PC-3 (cell line): ENCODE results near the gene ARHGAP28. TPM values are rescaled to one million over a fixed set of nuclear protein-coding genes. Genes with fewer than 3 reads are reported as not detected.
A peak's percentile ranks its signal among the peaks of the same experiment; 100 is the strongest.

Experiments
- ATAC-seq: fragments of 200-7000 bp; cut with Tn5 transposase; 2 replicates; pipeline ENCODE4 v1.9.1; 2020; ENCODE audit warnings: mild to moderate bottlenecking, moderate library complexity
- BruUV-seq: library from RNA; stranded (reverse); fragments of 400-500 nt; replicated peaks from 2 replicates; lab custom pipeline; 2021; lab: Mats Ljungman, UMichigan
- CTCF ChIA-PET: fragments of 300-600 bp; sonication (Branson Sonifier 250); formaldehyde crosslinking; loops from one replicate; lab custom pipeline; 2022; ENCODE audit warnings: antibody characterized with exemption; lab: Charles Lee
- POLR2A ChIA-PET: fragments of 300-600 bp; sonication (Branson Sonifier 250); formaldehyde crosslinking; loops from one replicate; lab custom pipeline; 2022; ENCODE audit warnings: antibody characterized with exemption; ENCODE audit not compliant: unreplicated experiment; lab: Charles Lee
- DNase-seq: peaks from one replicate; pipeline ENCODE4 v3.0.0-alpha.2; 2015
- H2AFZ ChIP-seq: fragments of 300-600 bp; sonication (generic); 2 replicates; pipeline ENCODE4 v1.6.0; 2016; ENCODE audit warnings: antibody characterized with exemption, low read length
- H3F3A ChIP-seq: fragments of 300-600 bp; sonication (generic); one replicate; pipeline ENCODE4 v1.6.0; 2017; ENCODE audit warnings: antibody characterized with exemption, low read length, control low read depth, mild to moderate bottlenecking; ENCODE audit not compliant: unreplicated experiment
- H3K27ac ChIP-seq: fragments of 300-600 bp; sonication (generic); 2 replicates; pipeline ENCODE4 v1.5.1; 2016; ENCODE audit warnings: mild to moderate bottlenecking, low read length
- H3K27me3 ChIP-seq: fragments of 300-600 bp; sonication (generic); 2 replicates; pipeline ENCODE4 v1.6.1; 2016; ENCODE audit warnings: low read length, mixed read lengths
- H3K36me3 ChIP-seq: fragments of 300-600 bp; sonication (generic); 2 replicates; pipeline ENCODE4 v1.6.1; 2016; ENCODE audit warnings: low read depth, mixed run types, low read length, mixed read lengths
- H3K4me1 ChIP-seq: fragments of 300-600 bp; sonication (generic); 2 replicates; pipeline ENCODE4 v1.5.1; 2016; ENCODE audit warnings: low read length; ENCODE audit not compliant: insufficient read depth
- H3K4me2 ChIP-seq: fragments of 300-600 bp; sonication (generic); 2 replicates; pipeline ENCODE4 v1.6.0; 2016; ENCODE audit warnings: low read length
- H3K4me3 ChIP-seq: fragments of 300-600 bp; sonication (generic); 2 replicates; pipeline ENCODE4 v1.5.1; 2016; ENCODE audit warnings: mild to moderate bottlenecking, low read length, mixed read lengths
- H3K79me2 ChIP-seq: fragments of 300-600 bp; sonication (generic); 2 replicates; pipeline ENCODE4 v1.6.1; 2017; ENCODE audit warnings: low read length, mixed read lengths
- H3K9ac ChIP-seq: fragments of 300-600 bp; sonication (generic); 2 replicates; pipeline ENCODE4 v1.6.0; 2016; ENCODE audit warnings: mild to moderate bottlenecking, low read length
- H3K9me2 ChIP-seq: fragments of 300-600 bp; sonication (generic); replicated peaks from 2 replicates; pipeline ENCODE4 v1.6.1; 2016; ENCODE audit warnings: mixed run types, low read length, mixed read lengths
- H3K9me3 ChIP-seq: fragments of 300-600 bp; sonication (generic); 2 replicates; pipeline ENCODE4 v1.6.1; 2016; ENCODE audit warnings: low read length, mixed read lengths
- H4K20me1 ChIP-seq: fragments of 300-600 bp; sonication (generic); 2 replicates; pipeline ENCODE4 v1.6.1; 2016; ENCODE audit warnings: low read length, mixed read lengths
- EZH2 ChIP-seq: fragments of 300-600 bp; sonication (generic); IDR thresholded peaks from one replicate; pipeline ENCODE4 v1.6.1; 2017; ENCODE audit warnings: antibody characterized with exemption, mild to moderate bottlenecking, low read length; ENCODE audit not compliant: unreplicated experiment
- EZH2phosphoT487 ChIP-seq: fragments of 300-600 bp; sonication (generic); IDR thresholded peaks from 2 replicates; pipeline ENCODE4 v1.6.1; 2018; ENCODE audit warnings: mild to moderate bottlenecking, antibody characterized with exemption, low read length, borderline replicate concordance
- intact Hi-C: fragments of 100-400 bp; cut with micrococcal nuclease; formaldehyde crosslinking; loops from 2 replicates; pipeline ENCODE4 v1.9.0; 2023
- total RNA-seq: library from RNA; depleted of rRNA; stranded (reverse); fragments of >200 nt; gene quantifications from 2 replicates; pipeline ENCODE4 v1.2.3, GENCODE V29; 2014
- TF ChIP-seq, protein P1 (sequence below): fragments of 300-600 bp; sonication (generic); conservative IDR thresholded peaks from 2 replicates; pipeline ENCODE4 v1.5.1; 2017; ENCODE audit warnings: antibody characterized with exemption, low read depth, mild to moderate bottlenecking, low read length

Gene ARHGAP28
- total RNA-seq, 1 experiment from 2014 or later, result 10.0 TPM

DNA sequence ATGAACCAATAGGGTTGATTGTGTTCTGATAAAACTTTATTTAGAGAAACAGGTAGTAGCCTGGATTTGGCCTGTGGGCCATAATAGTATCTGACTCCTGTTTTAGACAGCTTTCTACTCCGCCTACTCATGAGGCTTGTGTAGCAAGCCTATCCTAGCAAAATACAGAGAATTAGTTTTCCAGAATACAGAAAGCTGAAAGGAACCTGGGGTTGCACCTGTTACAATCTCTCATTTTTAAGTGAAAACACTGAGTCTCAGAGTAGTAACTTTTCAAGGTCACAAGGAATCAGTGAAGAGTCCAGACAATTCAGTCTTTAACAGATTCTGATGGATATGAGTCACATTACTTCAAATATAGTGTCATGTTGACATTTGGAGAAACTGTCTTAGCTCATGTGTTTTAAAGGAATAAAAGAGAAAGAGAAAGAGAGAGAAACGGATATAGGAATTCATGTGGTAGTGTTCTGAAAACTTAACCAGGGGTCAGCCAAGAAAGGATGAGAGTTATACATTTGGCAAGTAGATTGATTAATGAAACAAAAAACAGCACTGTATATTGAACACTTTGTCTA is 17.0 kb downstream of the ARHGAP28 start:
- TF ChIP-seq, protein P1, sequence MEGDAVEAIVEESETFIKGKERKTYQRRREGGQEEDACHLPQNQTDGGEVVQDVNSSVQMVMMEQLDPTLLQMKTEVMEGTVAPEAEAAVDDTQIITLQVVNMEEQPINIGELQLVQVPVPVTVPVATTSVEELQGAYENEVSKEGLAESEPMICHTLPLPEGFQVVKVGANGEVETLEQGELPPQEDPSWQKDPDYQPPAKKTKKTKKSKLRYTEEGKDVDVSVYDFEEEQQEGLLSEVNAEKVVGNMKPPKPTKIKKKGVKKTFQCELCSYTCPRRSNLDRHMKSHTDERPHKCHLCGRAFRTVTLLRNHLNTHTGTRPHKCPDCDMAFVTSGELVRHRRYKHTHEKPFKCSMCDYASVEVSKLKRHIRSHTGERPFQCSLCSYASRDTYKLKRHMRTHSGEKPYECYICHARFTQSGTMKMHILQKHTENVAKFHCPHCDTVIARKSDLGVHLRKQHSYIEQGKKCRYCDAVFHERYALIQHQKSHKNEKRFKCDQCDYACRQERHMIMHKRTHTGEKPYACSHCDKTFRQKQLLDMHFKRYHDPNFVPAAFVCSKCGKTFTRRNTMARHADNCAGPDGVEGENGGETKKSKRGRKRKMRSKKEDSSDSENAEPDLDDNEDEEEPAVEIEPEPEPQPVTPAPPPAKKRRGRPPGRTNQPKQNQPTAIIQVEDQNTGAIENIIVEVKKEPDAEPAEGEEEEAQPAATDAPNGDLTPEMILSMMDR, result no peak
- no peak for TF ChIP-seq EZH2phosphoT487
- no peak for TF ChIP-seq EZH2
- H3K9me3 ChIP-seq, result no peaks in the 10 kb centered on the region
- no TSS peak for BruUV-seq
- peak overlapping the region; percentile 46 for H3K27ac ChIP-seq
- H3K9me2 ChIP-seq, result no peaks in the 10 kb centered on the region
- no peak overlapping the region for H3K9ac ChIP-seq
- peak; percentile 77 for ATAC-seq
- peak overlapping the region; percentile 66 for H3K4me2 ChIP-seq
- H3K79me2 ChIP-seq, result no peaks in the 10 kb centered on the region
- no peaks in the 10 kb centered on the region for H4K20me1 ChIP-seq
- ChIA-PET CTCF (no interaction called here), POLR2A (interaction anchor here (0.6 kb wide), 2 partner anchors 139 to 390 kb away, joined by 3 read pairs; no protein-coding TSS in a partner anchor)
- peaks cover 3% of the 10 kb centered on the region for H3F3A ChIP-seq
- H3K36me3 ChIP-seq, result no peaks in the 10 kb centered on the region
- intact Hi-C loops, result loop anchor here (2.0 to 10.0 kb wide), 3 partner anchors 28 to 392 kb away; no protein-coding TSS in a partner anchor
- no peak overlapping the region for H3K4me3 ChIP-seq
- H3K4me1 ChIP-seq, result peaks cover 39% of the 10 kb centered on the region
- H2AFZ ChIP-seq, result no peak overlapping the region
- peak; percentile 65 for DNase-seq
- H3K27me3 ChIP-seq, result no peaks in the 10 kb centered on the region

DNA sequence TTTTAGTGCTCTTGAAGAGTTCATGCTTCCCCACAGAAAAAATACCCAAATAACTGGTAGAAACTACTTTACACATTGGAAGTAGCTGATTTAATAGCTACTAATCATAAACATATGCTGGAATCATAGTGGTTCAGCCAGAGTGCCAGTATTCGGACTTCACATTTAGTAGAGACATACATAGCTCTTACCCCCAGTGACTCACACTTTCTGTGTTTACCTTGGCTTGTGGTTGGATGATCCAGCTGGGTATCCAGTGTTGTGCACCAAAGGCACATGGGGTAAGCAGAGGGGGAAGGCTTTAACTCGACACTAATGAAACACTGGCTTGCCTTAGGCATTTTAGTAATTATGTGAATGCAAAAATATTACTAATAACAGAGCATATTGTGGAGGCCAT is 18.1 kb downstream of the ARHGAP28 start:
- H3K9me3 ChIP-seq, result no peaks in the 10 kb centered on the region
- H3K9ac ChIP-seq, result no peak overlapping the region
- H4K20me1 ChIP-seq, result no peaks in the 10 kb centered on the region
- no peaks in the 10 kb centered on the region for H3K9me2 ChIP-seq
- no peaks in the 10 kb centered on the region for H3F3A ChIP-seq
- peak; percentile 98 for ATAC-seq
- H3K4me2 ChIP-seq, result peak overlapping the region; percentile 66
- intact Hi-C loops, result loop anchor here (2.0 to 10.0 kb wide), 3 partner anchors 29 to 393 kb away; no protein-coding TSS in a partner anchor
- DNase-seq, result peak; percentile 95
- H2AFZ ChIP-seq, result no peak overlapping the region
- no peaks in the 10 kb centered on the region for H3K27me3 ChIP-seq
- no peaks in the 10 kb centered on the region for H3K36me3 ChIP-seq
- peaks cover 31% of the 10 kb centered on the region for H3K4me1 ChIP-seq
- H3K4me3 ChIP-seq, result no peak overlapping the region
- no TSS peak for BruUV-seq
- H3K79me2 ChIP-seq, result no peaks in the 10 kb centered on the region
- H3K27ac ChIP-seq, result peak overlapping the region; percentile 46
- ChIA-PET CTCF (interaction anchor here (0.6 kb wide), 1 partner anchor 848 kb away, joined by 6 read pairs; no protein-coding TSS in a partner anchor), POLR2A (interaction anchor here (0.6 kb wide), 1 partner anchor 124 kb away, joined by 10 read pairs; no protein-coding TSS in a partner anchor)
- TF ChIP-seq, protein P1, result no peak
- TF ChIP-seq EZH2phosphoT487 (no peak), EZH2 (no peak)

DNA sequence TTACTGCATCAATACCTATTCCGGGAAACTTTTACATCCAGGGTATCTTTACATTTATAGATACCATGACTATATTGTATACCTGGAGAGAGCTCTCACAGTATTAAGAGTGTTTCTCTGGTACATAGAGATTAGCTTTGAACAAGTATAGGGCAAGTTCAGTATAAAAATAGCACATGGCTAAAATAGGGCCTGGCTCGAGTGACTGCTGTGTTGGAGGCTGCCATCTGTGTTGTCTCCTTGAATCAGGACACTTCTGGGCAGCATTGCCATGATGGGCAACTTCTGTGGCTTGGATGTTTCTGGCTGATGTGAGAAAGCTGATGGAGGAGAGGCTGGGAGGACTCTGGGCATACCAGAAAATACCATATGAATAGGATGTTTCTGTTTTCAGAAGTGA is 18.7 kb downstream of the ARHGAP28 start:
- no peaks in the 10 kb centered on the region for H4K20me1 ChIP-seq
- no TSS peak for BruUV-seq
- no peaks in the 10 kb centered on the region for H3K9me3 ChIP-seq
- ChIA-PET CTCF (no interaction called here), POLR2A (interaction anchor here (0.6 kb wide), 1 partner anchor 124 kb away, joined by 10 read pairs; no protein-coding TSS in a partner anchor)
- intact Hi-C loops, result loop anchor here (5.0 to 10.0 kb wide), 2 partner anchors 34 to 393 kb away; no protein-coding TSS in a partner anchor
- no peaks in the 10 kb centered on the region for H3K27me3 ChIP-seq
- no peak overlapping the region for H2AFZ ChIP-seq
- peaks cover 31% of the 10 kb centered on the region for H3K4me1 ChIP-seq
- H3K9me2 ChIP-seq, result no peaks in the 10 kb centered on the region
- no peaks in the 10 kb centered on the region for H3K79me2 ChIP-seq
- peak overlapping the region; percentile 66 for H3K4me2 ChIP-seq
- no peaks in the 10 kb centered on the region for H3F3A ChIP-seq
- no peak overlapping the region for H3K9ac ChIP-seq
- DNase-seq (no peak), ATAC-seq (no peak)
- peak overlapping the region; percentile 46 for H3K27ac ChIP-seq
- H3K4me3 ChIP-seq, result no peak overlapping the region
- TF ChIP-seq, protein P1, result no peak
- no peak for TF ChIP-seq EZH2
- TF ChIP-seq EZH2phosphoT487, result no peak
- no peaks in the 10 kb centered on the region for H3K36me3 ChIP-seq
